ENCODE results near the gene GOLIM4. TPM values are rescaled to one million over a fixed set of nuclear protein-coding genes. Genes with fewer than 3 reads are reported as not detected.

Gene GOLIM4
- total RNA-seq, 1 donor from 2014 or later = 36.6 TPM

- H3K4me1 Mint-ChIP-seq (ENCODE audit: unreplicated experiment) = peaks cover 6% of the 10 kb centered on the region
- DNase-seq (ENCODE audit: extremely low spot score, unreplicated experiment) = no peak
- H3K36me3 Mint-ChIP-seq = no peaks in the 10 kb centered on the region
- H3K27ac Mint-ChIP-seq = no peak overlapping the region
- no peaks in the 10 kb centered on the region for H3K9me3 Mint-ChIP-seq
- H3K4me3 Mint-ChIP-seq = no peak overlapping the region
- no peaks in the 10 kb centered on the region for H3K27me3 Mint-ChIP-seq
- TF ChIP-seq, protein P1, sequence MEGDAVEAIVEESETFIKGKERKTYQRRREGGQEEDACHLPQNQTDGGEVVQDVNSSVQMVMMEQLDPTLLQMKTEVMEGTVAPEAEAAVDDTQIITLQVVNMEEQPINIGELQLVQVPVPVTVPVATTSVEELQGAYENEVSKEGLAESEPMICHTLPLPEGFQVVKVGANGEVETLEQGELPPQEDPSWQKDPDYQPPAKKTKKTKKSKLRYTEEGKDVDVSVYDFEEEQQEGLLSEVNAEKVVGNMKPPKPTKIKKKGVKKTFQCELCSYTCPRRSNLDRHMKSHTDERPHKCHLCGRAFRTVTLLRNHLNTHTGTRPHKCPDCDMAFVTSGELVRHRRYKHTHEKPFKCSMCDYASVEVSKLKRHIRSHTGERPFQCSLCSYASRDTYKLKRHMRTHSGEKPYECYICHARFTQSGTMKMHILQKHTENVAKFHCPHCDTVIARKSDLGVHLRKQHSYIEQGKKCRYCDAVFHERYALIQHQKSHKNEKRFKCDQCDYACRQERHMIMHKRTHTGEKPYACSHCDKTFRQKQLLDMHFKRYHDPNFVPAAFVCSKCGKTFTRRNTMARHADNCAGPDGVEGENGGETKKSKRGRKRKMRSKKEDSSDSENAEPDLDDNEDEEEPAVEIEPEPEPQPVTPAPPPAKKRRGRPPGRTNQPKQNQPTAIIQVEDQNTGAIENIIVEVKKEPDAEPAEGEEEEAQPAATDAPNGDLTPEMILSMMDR (conservative IDR thresholded peaks at IDR 0.05) = no peak
Observed at GRCh38 chr3:168117853-168118313, 22.2 kb upstream of the GOLIM4 start.

DNA sequence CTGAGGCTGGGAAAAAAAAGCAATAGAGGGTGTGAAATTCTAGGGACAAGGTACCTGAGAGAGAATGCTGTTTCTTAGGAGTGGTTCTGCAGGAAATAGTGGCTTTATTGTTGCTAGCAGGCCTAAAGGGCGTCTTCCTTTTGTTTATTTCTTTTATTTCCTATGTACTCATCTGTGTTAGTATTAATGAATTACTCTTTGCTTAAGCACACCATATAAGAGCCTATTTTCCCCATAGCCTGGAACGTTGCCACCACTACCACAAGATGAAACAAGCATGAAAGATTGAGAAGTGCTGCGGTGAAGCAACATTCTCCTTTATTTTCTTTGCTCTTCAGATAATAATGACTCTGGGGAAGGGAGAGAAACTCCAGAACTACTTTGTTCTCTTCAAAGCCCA lies 21.3 kb upstream of the GOLIM4 start:
- Mint-ChIP-seq H3K4me3 (no peak overlapping the region), H3K9me3 (no peaks in the 10 kb centered on the region), H3K27me3 (no peaks in the 10 kb centered on the region), H3K36me3 (no peaks in the 10 kb centered on the region), H3K27ac (no peak overlapping the region), H3K4me1 (ENCODE audit: unreplicated experiment) (peaks cover 6% of the 10 kb centered on the region)
- TF ChIP-seq, protein P1 (conservative IDR thresholded peaks at IDR 0.05) = no peak
- DNase-seq (ENCODE audit: extremely low spot score, unreplicated experiment) = no peak

DNA sequence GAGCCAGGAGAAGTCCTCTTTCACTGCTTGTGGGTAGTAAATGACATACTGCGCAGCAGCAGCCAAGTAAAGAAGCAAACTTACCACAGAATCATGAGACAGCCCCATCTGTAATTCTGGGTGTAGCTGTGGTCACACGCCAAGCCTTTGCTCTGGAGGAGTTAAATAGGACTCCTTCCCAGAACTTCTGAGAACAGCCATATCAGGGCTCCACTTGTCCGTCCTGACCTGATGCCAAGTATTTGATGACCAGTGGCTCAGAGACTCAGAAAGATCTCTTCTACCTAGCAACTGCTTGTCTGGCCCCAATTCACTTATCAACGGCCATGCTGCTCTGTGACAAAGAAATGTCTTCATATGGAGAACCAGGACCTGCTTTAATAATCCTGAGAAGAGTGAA lies 20.6 kb upstream of the GOLIM4 start:
- no peaks in the 10 kb centered on the region for H3K36me3 Mint-ChIP-seq
- H3K27me3 Mint-ChIP-seq = no peaks in the 10 kb centered on the region
- peaks cover 6% of the 10 kb centered on the region for H3K4me1 Mint-ChIP-seq (ENCODE audit: unreplicated experiment)
- no peaks in the 10 kb centered on the region for H3K9me3 Mint-ChIP-seq
- H3K4me3 Mint-ChIP-seq = no peak overlapping the region
- no peak overlapping the region for H3K27ac Mint-ChIP-seq
- TF ChIP-seq, protein P1 (conservative IDR thresholded peaks at IDR 0.05) = no peak
- DNase-seq (ENCODE audit: extremely low spot score, unreplicated experiment) = no peak

DNA sequence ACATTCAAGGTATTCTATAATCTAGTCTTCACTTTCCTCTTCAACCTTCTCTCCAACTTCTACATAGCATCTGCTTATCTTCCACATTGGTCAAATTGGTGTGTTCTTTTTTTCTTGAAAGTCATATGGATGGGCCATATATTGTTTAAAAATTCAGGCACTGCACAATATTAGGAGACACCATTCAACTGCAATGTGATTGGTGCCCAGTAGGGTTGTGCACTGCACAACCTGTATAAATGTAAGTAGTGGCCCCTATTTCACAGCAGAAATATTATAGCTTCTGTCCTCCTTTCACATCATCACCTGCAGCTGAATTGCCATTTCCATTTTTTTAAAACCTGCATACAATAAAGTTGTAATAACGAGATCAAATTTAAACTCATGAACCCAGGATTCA lies 18.1 kb upstream of the GOLIM4 start:
- H3K36me3 Mint-ChIP-seq = no peaks in the 10 kb centered on the region
- H3K9me3 Mint-ChIP-seq = no peaks in the 10 kb centered on the region
- no peak overlapping the region for H3K27ac Mint-ChIP-seq

DNA sequence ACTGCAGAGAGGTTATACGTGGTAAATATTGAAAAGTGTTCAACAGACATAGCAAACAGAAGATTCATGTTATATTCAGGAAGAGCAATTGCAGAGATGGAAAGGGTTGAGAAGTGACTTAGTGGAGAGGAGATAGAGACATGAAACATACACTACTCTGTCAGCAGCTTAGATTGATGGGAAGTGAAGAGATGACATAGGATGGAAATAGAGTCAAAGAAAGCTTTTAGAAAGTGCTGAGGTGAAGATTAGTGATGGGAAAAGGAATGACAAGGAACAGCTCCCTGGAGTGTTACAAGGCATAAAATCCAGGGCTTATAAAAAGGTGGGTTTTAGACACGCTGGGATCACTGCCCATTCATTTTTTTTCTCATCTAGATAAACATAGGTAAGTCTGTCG lies 17.2 kb upstream of the GOLIM4 start:
- Mint-ChIP-seq H3K27me3 (no peaks in the 10 kb centered on the region), H3K27ac (no peak overlapping the region), H3K4me3 (no peak overlapping the region), H3K4me1 (ENCODE audit: unreplicated experiment) (peaks cover 6% of the 10 kb centered on the region), H3K36me3 (no peaks in the 10 kb centered on the region), H3K9me3 (no peaks in the 10 kb centered on the region)
- no peak for DNase-seq (ENCODE audit: extremely low spot score, unreplicated experiment)
- TF ChIP-seq, protein P1 (conservative IDR thresholded peaks at IDR 0.05) = no peak

More for the DNA sequence above, 18.1 kb upstream of the GOLIM4 start:
- Mint-ChIP-seq H3K27me3 (no peaks in the 10 kb centered on the region), H3K4me1 (ENCODE audit: unreplicated experiment) (peaks cover 6% of the 10 kb centered on the region), H3K4me3 (no peak overlapping the region)
- no peak for DNase-seq (ENCODE audit: extremely low spot score, unreplicated experiment)
- TF ChIP-seq, protein P1 (conservative IDR thresholded peaks at IDR 0.05) = peak; percentile 46

DNA sequence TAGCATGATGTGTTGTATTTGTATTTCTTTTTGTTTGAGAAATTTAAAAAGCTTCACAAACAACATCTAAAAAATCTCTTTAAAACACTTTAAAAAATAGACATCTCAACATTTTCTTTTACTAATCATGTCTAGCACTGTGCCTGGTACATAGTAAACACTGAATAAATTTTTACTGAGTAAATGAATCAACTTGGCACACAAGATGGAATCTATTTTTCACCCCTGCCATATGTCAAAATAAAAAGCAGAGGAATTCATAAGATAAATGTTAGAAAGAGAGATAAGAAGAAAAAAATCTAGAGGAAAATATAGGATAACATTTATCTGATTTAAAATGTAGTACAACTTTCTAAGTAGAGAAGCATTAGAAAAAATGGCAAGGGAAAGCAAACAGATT lies 8.6 kb upstream of the GOLIM4 start:
- Mint-ChIP-seq H3K27me3 (no peaks in the 10 kb centered on the region), H3K36me3 (no peaks in the 10 kb centered on the region), H3K9me3 (no peaks in the 10 kb centered on the region), H3K27ac (no peak overlapping the region), H3K4me1 (ENCODE audit: unreplicated experiment) (no peaks in the 10 kb centered on the region), H3K4me3 (no peak overlapping the region)
- TF ChIP-seq, protein P1 (conservative IDR thresholded peaks at IDR 0.05) = no peak
- no peak for DNase-seq (ENCODE audit: extremely low spot score, unreplicated experiment)

All from type B pancreatic cell (in vitro differentiated cells).